Subcutaneous adipose tissue (tissue), 4 donors: ENCODE measurements around the gene KCNIP1. TPM values are rescaled to one million over a fixed set of nuclear protein-coding genes. Genes with fewer than 3 reads are reported as not detected.

ENCODE experiments used
- CTCF ChIP-seq: fragments of 450-650 bp; IDR thresholded peaks from one replicate; pipeline ENCODE4 v1.5.1; 2016; ENCODE audit warnings: low read depth, mild to moderate bottlenecking, control low read depth, antibody characterized with exemption, moderate library complexity
- total RNA-seq, 4 donors: library from RNA; depleted of rRNA; stranded (reverse); fragments of >200 nt; gene quantifications; one replicate each; pipeline ENCODE4 v1.1.0, GENCODE V29; 2016

The KCNIP1 gene
- total RNA-seq, 4 donors from 2014 or later, result 6.4 TPM; not detected in 3

- no peak for TF ChIP-seq CTCF
These were observed 6.3 kb upstream of the KCNIP1 start for GRCh38 chr5:170497311-170498038.

DNA sequence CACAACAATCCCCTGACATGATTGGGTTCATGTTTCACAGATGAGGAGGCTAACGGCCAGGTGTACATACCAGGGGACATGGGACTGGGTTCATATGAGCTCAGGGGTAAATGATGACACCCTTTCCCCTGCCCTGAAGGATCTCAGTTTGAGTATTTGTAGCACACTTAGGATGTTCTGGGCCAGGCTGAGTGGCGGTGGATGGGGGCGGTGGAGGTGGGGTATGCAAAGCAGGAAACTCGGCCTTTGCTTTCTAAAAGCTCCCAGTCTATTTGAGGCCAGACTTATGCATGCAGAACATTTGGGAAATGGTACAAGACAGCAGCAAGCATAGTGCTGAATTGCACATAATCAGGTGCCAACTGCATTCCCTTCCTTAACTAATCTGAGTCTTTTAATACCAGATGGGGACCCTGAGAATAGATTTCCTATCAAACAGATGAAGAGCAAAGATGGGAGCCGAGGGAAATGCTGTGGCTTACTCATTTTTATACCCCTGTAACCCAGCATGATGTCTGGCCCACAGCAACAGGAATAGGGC is 4.9 kb upstream of the KCNIP1 start:
- no peak for TF ChIP-seq CTCF

GRCh38 chr5:170499621-170500020 is 4.2 kb upstream of the KCNIP1 start:
- no peak for TF ChIP-seq CTCF

- no peak for TF ChIP-seq CTCF
These were observed 2.5 kb upstream of the KCNIP1 start for GRCh38 chr5:170501361-170501760.

DNA sequence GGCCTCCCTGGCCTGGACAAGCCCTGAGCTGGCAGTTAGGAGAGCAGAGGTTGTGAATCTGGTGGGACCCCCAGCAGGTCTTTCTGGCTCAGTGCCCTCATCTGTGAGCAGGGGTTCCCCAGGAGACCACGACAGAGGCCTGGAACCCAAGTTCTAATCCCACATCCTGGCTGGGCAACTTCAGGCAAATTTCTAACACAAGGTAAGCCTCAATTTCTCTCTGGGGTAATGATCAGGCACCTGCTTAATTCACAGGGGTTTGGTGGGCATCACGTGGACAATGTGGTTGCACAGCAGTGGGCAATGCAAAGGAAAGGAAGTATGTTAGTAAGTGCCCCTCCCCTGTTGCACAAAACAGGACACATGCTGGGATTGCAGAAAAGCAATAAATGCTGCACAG is 1.9 kb upstream of the KCNIP1 start:
- TF ChIP-seq CTCF, result no peak

DNA sequence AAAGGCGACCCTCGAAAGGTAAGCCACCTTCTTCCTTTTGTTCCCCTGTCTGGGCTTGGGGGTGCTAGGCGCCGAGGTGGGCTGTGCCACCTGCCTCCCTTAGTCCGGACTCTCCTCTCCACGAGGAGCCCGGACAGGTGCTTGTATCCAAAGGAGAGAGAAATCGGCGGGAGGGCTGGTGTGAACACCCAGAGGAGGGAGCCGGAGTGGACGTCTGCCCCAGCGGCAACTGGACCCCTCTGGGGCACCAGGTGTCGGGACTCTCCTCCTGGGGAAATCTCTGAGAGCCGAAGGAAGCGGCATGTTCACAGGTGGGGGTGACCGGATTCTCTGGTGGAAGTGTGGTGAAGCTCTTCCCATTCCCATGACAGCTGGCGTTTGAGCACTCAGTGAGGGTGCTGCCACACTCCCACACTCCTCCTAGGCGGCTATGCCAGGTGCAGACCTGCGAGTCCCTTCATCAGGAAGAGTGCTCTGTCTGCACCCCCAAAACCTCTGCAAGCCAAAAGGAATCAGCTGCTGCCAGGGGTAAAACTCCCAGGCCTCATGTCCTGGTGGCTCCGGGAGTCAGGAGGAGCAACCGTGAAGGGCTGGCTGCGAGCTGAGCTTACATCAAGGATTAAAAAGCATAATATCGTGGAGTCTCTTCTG is 921 bp downstream of the KCNIP1 start:
- no peak for TF ChIP-seq CTCF

DNA sequence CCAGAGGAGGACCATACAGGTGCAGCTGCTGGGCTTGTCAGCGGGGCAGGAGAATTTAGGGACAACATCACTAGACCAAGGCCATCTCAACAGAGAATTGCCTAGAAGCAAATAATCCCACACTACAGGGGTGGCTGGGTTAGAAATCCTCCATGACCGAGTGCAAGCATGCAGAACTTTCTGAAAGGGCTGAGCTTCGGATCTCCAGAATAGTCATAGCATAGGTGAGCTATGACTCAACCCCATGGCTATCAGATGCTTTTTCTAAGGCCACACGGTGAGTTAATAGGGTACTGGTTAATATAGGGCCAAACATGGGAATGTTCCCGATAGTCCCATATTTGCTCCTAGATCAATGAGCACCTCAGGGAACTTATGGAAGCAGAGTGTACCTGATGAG is 4.2 kb downstream of the KCNIP1 start:
- no peak for TF ChIP-seq CTCF
